HepG2 (cell line): ENCODE data around the gene PRM3. TPM values are rescaled to one million over a fixed set of nuclear protein-coding genes. Genes with fewer than 3 reads are reported as not detected.

Experiments used
- CAMTA2 ChIP-seq: sonication (generic); formaldehyde crosslinking; IDR thresholded peaks from 2 replicates; pipeline ENCODE4 v1.4.0; 2020; ENCODE audit warnings: mild to moderate bottlenecking, missing genetic modification reagents, borderline replicate concordance
- DBP ChIP-seq: sonication (generic); formaldehyde crosslinking; IDR thresholded peaks from 2 replicates; pipeline ENCODE4 v1.4.0; 2020; ENCODE audit warnings: missing genetic modification reagents; ENCODE audit errors: not compliant biosample characterization
- EEA1 ChIP-seq: sonication (generic); formaldehyde crosslinking; IDR thresholded peaks from 2 replicates; pipeline ENCODE4 v1.5.1; 2020; ENCODE audit warnings: mild to moderate bottlenecking, missing genetic modification reagents, borderline replicate concordance
- MAZ ChIP-seq, 2 experiments: sonication (generic) in 1 of 2; formaldehyde crosslinking in 1 of 2; IDR thresholded peaks; 2 replicates each; pipeline versions ENCODE4 v1.5.0 to v1.6.1; 2012 to 2020; ENCODE audit warnings: low read depth in 2 of 2, mild to moderate bottlenecking in 2 of 2, borderline replicate concordance in 1 of 2, improper control_type of control experiment in 1 of 2, low read length in 1 of 2, missing genetic modification reagents in 1 of 2, moderate library complexity in 1 of 2
- PAF1 ChIP-seq: IDR thresholded peaks from 2 replicates; pipeline ENCODE4 v1.6.1; 2016; ENCODE audit warnings: missing genetic modification reagents, missing compliant biosample characterization
- PATZ1 ChIP-seq: sonication (generic); formaldehyde crosslinking; IDR thresholded peaks from 2 replicates; pipeline ENCODE4 v1.4.0; 2020; ENCODE audit warnings: missing genetic modification reagents
- RARA ChIP-seq: IDR thresholded peaks from 2 replicates; pipeline ENCODE4 v1.6.1; 2016; ENCODE audit warnings: missing genetic modification reagents, missing compliant biosample characterization
- SSRP1 ChIP-seq: IDR thresholded peaks from 2 replicates; pipeline ENCODE4 v1.6.1; 2016; ENCODE audit warnings: control low read depth
- ZFP90 ChIP-seq: sonication (generic); formaldehyde crosslinking; IDR thresholded peaks from 2 replicates; pipeline ENCODE4 v1.8.0; 2022; ENCODE audit warnings: missing genetic modification reagents, mild to moderate bottlenecking, inconsistent platforms, borderline replicate concordance
- ZMYM3 ChIP-seq: sonication (generic); formaldehyde crosslinking; IDR thresholded peaks from 2 replicates; pipeline ENCODE4 v1.5.1; 2020; ENCODE audit warnings: mild to moderate bottlenecking, missing genetic modification reagents
- ZNF567 ChIP-seq: sonication (generic); formaldehyde crosslinking; IDR thresholded peaks from 2 replicates; pipeline ENCODE4 v1.8.1; 2023; ENCODE audit warnings: mild to moderate bottlenecking, missing genetic modification reagents, borderline replicate concordance
- ZZZ3 ChIP-seq: sonication (generic); formaldehyde crosslinking; IDR thresholded peaks from 2 replicates; pipeline ENCODE4 v1.4.0; 2020; ENCODE audit warnings: missing genetic modification reagents, mild to moderate bottlenecking, borderline replicate concordance
- polyA plus RNA-seq, 8 experiments: library from polyadenylated mRNA; depleted of rRNA in 3 of 8; stranded (reverse) in 7 of 8; unstranded in 1 of 8; fragments of >200 nt; fragmentation: Illumina TruSeq in 4 of 8; extraction: Trizol in 4 of 8; gene quantifications; 2 replicates each; pipeline versions ENCODE4 v1.2.1 to v1.2.3, GENCODE V29; 2011 to 2016; ENCODE audit warnings: low read depth in 4 of 8, missing spikeins in 1 of 8, mixed read lengths in 1 of 8; ENCODE audit not compliant: insufficient read depth in 1 of 8
- total RNA-seq, 5 experiments: library from RNA; depleted of rRNA; stranded (reverse); fragments of >200 nt; fragmentation: Illumina TruSeq; extraction: Trizol; gene quantifications; 2 replicates each; pipeline ENCODE4 v1.2.3, GENCODE V29; 2016; ENCODE audit warnings: low read depth in 1 of 5
- TF ChIP-seq, protein P1 (sequence below): sonication (generic); formaldehyde crosslinking; IDR thresholded peaks from 2 replicates; pipeline ENCODE4 v1.4.0; 2020; ENCODE audit warnings: missing genetic modification reagents
- TF ChIP-seq, protein P2 (sequence below): fragments of 450-650 bp; IDR thresholded peaks from 2 replicates; pipeline ENCODE4 v1.6.1; 2017; ENCODE audit warnings: mild to moderate bottlenecking
- TF ChIP-seq, protein P3 (sequence below): sonication (generic); formaldehyde crosslinking; IDR thresholded peaks from 2 replicates; pipeline ENCODE4 v1.4.0; 2020; ENCODE audit warnings: missing genetic modification reagents
- TF ChIP-seq, protein P4 (sequence below): sonication (generic); formaldehyde crosslinking; IDR thresholded peaks from 2 replicates; pipeline ENCODE4 v1.9.0; 2021; ENCODE audit warnings: missing genetic modification reagents, mild to moderate bottlenecking, borderline replicate concordance

Gene PRM3
- total and polyA plus RNA-seq, 2 of the 13 experiments (the other 11 are each of a cell fraction or from before 2014, with no cell fraction given), result not detected

GRCh38 chr16:11254913-11255736 is 18.3 kb downstream of the PRM3 start (continued):
- TF ChIP-seq PATZ1 (CRISPR knock-in tag), result no peak
- TF ChIP-seq PAF1, result no peak
- no peak for TF ChIP-seq RARA (CRISPR knock-in tag)
- TF ChIP-seq, protein P1, sequence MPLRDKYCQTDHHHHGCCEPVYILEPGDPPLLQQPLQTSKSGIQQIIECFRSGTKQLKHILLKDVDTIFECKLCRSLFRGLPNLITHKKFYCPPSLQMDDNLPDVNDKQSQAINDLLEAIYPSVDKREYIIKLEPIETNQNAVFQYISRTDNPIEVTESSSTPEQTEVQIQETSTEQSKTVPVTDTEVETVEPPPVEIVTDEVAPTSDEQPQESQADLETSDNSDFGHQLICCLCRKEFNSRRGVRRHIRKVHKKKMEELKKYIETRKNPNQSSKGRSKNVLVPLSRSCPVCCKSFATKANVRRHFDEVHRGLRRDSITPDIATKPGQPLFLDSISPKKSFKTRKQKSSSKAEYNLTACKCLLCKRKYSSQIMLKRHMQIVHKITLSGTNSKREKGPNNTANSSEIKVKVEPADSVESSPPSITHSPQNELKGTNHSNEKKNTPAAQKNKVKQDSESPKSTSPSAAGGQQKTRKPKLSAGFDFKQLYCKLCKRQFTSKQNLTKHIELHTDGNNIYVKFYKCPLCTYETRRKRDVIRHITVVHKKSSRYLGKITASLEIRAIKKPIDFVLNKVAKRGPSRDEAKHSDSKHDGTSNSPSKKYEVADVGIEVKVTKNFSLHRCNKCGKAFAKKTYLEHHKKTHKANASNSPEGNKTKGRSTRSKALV (CRISPR knock-in tag), result peak; percentile 57; the same call in 1 of the 2 replicates
- 0 out of 2 replicates have a peak, but pooled peaks have one; percentile 58 for TF ChIP-seq ZMYM3 (CRISPR knock-in tag)
- no peak for TF ChIP-seq SSRP1
- no peak; the same call in 1 of the 2 replicates for TF ChIP-seq ZFP90 (CRISPR knock-in tag)
- TF ChIP-seq, protein P2, sequence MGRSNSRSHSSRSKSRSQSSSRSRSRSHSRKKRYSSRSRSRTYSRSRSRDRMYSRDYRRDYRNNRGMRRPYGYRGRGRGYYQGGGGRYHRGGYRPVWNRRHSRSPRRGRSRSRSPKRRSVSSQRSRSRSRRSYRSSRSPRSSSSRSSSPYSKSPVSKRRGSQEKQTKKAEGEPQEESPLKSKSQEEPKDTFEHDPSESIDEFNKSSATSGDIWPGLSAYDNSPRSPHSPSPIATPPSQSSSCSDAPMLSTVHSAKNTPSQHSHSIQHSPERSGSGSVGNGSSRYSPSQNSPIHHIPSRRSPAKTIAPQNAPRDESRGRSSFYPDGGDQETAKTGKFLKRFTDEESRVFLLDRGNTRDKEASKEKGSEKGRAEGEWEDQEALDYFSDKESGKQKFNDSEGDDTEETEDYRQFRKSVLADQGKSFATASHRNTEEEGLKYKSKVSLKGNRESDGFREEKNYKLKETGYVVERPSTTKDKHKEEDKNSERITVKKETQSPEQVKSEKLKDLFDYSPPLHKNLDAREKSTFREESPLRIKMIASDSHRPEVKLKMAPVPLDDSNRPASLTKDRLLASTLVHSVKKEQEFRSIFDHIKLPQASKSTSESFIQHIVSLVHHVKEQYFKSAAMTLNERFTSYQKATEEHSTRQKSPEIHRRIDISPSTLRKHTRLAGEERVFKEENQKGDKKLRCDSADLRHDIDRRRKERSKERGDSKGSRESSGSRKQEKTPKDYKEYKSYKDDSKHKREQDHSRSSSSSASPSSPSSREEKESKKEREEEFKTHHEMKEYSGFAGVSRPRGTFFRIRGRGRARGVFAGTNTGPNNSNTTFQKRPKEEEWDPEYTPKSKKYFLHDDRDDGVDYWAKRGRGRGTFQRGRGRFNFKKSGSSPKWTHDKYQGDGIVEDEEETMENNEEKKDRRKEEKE, result no peak
- TF ChIP-seq, protein P3, sequence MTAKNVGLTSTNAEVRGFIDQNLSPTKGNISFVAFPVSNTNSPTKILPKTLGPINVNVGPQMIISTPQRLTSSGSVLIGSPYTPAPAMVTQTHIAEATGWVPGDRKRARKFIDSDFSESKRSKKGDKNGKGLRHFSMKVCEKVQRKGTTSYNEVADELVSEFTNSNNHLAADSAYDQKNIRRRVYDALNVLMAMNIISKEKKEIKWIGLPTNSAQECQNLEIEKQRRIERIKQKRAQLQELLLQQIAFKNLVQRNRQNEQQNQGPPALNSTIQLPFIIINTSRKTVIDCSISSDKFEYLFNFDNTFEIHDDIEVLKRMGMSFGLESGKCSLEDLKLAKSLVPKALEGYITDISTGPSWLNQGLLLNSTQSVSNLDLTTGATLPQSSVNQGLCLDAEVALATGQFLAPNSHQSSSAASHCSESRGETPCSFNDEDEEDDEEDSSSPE (CRISPR knock-in tag), result no peak; the same call in 1 of the 2 replicates
- TF ChIP-seq ZNF567 (CRISPR knock-in tag), result no peak
- peak; percentile 55; the same call in 1 of the 2 replicates for TF ChIP-seq EEA1
- TF ChIP-seq CAMTA2 (CRISPR knock-in tag), result peak; percentile 96; the same call in 1 of the 2 replicates
- TF ChIP-seq, protein P4, sequence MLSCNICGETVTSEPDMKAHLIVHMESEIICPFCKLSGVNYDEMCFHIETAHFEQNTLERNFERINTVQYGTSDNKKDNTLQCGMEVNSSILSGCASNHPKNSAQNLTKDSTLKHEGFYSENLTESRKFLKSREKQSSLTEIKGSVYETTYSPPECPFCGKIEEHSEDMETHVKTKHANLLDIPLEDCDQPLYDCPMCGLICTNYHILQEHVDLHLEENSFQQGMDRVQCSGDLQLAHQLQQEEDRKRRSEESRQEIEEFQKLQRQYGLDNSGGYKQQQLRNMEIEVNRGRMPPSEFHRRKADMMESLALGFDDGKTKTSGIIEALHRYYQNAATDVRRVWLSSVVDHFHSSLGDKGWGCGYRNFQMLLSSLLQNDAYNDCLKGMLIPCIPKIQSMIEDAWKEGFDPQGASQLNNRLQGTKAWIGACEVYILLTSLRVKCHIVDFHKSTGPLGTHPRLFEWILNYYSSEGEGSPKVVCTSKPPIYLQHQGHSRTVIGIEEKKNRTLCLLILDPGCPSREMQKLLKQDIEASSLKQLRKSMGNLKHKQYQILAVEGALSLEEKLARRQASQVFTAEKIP (CRISPR knock-in tag), result no peak
- TF ChIP-seq MAZ (IDR thresholded peaks at IDR 0.05; ENCODE audit: borderline replicate concordance, low read depth, low read length), result peak; percentile 78; the same call in 1 of the 2 replicates
- TF ChIP-seq MAZ (CRISPR knock-in tag; IDR thresholded peaks at IDR 0.05; ENCODE audit: low read depth), result no peak
- TF ChIP-seq DBP (CRISPR knock-in tag), result no peak
- TF ChIP-seq ZZZ3 (CRISPR knock-in tag), result peak; percentile 20; the same call in 1 of the 2 replicates
